T-helper 22 cell (primary cell): ENCODE data around the gene DOCK4.

Experiments used
- DNase-seq: peaks from one replicate; pipeline ENCODE4 v3.0.0-alpha.2; 2020; ENCODE audit warnings: low read depth

The DOCK4 gene

GRCh38 chr7:111729483-111729882 lies 476.7 kb downstream of the DOCK4 start:
- no peak for DNase-seq

DNA sequence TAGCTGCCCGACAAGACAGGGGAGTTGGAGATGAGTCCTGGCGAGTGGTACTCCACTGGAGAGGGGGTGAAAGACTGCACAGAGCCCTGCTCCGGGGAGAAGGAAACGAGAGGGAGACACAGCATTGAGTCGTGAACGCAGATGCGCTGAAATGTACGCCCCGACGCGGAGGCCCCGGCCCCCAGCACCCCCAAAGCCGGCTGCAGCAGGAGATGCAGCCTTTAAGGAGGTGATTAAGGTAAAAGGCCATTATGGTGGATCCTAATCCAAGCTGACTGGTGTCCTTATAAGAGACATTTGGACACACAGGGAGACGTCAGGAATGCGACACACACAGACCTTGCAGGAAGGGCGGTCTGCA lies 477.6 kb downstream of the DOCK4 start:
- DNase-seq = no peak

- DNase-seq = no peak
Observed at GRCh38 chr7:111727905-111728634, 478.1 kb downstream of the DOCK4 start.

DNA sequence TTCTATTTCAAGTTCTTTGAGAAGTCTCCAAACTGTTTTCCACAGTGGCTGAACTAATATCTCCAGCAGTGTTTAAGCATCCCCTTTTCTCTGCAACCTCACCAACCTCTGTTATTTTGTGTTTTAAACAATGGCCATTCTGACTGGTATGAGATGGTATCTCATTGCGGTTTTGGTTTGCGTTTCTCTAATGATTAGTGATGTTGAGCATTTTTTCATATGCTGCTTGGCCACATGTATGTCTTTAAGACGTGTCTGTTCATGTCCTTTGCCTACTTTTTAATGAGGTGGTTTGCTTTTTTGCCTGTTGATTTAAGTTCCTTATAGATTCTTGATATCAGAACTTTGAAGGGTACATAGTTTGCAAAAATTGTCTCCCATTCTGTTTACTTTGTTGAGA lies 487.3 kb downstream of the DOCK4 start:
- DNase-seq = no peak

- DNase-seq = no peak
Observed at GRCh38 chr7:111711426-111712065, 494.7 kb downstream of the DOCK4 start.

GRCh38 chr7:111710839-111711380 lies 495.3 kb downstream of the DOCK4 start:
- DNase-seq = no peak

- DNase-seq = no peak
Observed at GRCh38 chr7:111708072-111708471, 498.1 kb downstream of the DOCK4 start.

GRCh38 chr7:111705807-111706206 lies 500.4 kb downstream of the DOCK4 start:
- no peak for DNase-seq

DNA sequence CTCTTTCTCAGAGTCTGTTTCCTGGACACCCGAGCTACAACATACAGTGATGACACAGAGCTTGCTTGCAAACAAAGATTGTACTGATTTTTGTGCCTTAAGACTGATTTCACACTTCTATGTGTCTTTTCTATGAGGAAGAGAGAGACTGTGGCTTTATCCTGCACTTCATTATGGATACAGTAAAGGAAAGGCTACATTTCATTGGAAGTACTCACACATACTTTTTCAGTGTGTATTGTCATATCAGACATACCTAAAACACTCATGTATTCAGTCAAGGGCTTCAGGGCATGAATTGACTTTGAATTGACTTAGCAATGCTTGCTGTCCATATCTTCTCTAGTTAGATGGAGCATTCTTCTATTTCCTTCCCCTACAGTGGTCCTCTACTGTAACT lies 508.4 kb downstream of the DOCK4 start:
- no peak for DNase-seq

DNA sequence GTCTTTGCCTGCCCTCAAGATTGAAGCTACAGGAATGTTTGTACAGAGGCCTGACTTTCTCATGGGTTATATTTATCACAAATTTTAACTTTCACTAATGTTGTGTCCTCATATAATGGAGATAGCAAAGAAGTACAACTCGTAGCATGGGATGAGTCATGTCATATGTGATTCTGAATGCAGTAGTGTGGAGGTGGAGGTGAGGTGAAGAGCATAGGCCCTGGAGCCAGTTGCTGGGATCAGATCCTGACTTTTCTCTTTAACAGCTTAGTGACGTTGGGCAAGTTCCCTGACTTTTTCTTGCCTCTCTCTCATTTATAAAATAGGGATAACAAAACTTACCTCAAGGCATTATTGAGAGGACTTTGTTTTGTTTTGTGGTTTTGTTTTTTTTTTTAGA lies 511.8 kb downstream of the DOCK4 start:
- DNase-seq = no peak

GRCh38 chr7:111690364-111691111 lies 515.7 kb downstream of the DOCK4 start:
- DNase-seq = no peak

DNA sequence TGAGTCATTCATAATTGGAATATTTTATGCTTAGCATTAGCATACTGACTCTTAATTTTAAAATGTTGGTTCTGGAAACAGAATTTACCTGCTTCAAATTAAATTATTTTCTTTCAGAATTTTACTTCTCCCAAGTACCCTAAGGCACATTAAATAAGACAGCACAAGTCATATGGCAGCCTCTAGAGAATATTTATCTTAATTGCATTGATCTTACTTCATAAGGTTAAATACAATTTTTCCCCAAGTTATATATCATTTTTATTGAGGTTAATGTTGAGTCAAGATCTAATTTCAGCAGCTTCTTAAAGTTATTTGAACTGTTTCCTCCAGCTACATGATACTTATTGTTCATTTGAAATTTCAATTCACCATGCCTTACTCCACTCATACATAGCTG lies 520.9 kb downstream of the DOCK4 start:
- DNase-seq = no peak

DNA sequence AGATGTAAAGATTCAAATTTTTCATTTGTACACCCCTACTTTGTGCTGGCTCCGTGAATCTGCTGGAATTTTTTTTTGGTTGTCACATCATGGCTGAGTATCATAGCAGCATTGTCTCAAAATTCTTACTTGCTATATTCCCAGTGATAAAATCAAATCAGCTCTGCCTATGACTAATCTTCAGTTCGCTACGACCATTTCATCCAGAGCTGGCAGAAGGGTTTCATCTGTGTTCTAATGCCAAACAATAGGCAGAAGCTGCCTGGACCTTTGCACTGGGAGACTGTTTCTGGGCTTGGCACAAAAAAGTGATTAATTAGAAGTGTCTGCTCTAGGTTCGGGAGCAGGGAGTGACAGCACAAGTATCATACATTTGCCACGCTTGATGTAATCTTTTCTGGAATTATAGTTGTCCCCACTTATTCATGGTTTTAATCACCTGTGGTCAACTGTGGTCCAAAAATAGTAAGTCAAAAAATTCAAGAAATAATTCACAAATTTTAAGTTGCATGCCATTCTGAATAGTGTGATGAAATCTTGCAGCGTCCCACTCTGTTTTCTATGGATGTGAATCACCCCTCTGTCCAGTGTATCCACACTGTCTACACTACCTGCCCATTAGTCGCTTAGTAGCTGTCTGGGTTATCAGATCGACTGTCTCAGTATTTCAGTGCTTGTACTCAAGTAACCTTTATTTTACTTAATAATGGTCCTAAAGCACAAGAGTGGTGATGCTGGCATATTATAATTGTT lies 523.4 kb downstream of the DOCK4 start:
- DNase-seq = no peak

GRCh38 chr7:111681242-111681641 lies 525.0 kb downstream of the DOCK4 start:
- DNase-seq = no peak

DNA sequence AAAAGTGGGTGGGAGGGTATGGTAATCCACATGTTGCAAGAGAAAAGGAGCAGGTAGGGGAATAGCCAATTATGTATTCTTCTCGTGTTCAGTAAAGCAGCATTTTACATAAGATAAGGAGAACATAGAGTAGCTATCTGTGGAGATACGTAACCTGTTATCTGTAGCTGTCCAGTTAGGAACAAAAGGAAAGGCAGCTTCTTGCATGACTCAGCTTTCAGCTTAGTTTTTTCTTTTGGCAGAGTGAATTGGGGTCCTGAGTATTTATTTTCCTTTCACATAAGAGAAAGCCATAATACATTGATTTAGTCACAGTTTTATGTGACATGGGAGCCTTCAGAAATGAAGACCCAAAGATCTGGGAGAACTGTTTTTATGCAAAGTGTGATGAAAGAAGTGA lies 527.2 kb downstream of the DOCK4 start:
- DNase-seq = no peak

GRCh38 chr7:111678281-111678680 lies 527.9 kb downstream of the DOCK4 start:
- DNase-seq = no peak

DNA sequence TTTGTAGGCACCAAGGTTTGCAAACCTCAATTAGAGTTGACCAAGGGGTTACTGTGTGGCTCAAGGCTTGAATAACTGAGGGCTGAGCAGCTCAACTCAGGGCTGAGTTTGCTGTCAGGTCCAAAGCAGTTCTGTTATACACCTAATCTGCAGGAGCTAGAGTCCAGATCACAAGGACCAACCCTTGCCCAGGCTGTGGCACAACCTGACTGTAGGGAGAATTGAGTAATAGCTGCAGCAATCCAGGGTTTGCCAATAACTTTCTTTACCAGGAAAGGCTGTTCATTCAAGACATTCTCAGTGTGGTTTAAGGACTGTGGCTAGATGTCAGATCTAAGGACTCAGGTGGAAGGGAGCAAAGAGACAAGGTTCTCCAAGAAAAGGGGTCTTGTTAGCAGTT lies 528.4 kb downstream of the DOCK4 start:
- no peak for DNase-seq

GRCh38 chr7:111676811-111677210 lies 529.4 kb downstream of the DOCK4 start:
- no peak for DNase-seq
